CD4-positive, alpha-beta T cell (primary cell): Measurements from ENCODE around the gene DNAJC6. TPM values are rescaled to one million over a fixed set of nuclear protein-coding genes. Genes with fewer than 3 reads are reported as not detected.

Experiments
- ATAC-seq: fragments of 200-7000 bp; cut with Tn5 transposase; one replicate; pipeline ENCODE4 v1.10.0; 2022; ENCODE audit warnings: mild to moderate bottlenecking; ENCODE audit not compliant: poor library complexity
- CTCF ChIA-PET: fragments of 350-600 bp; sonication (Branson Sonifier 250); formaldehyde crosslinking; loops from one replicate; lab custom pipeline; 2021; ENCODE audit warnings: antibody characterized with exemption, inconsistent platforms; lab: Charles Lee
- POLR2A ChIA-PET: fragments of 350-600 bp; sonication (Branson Sonifier 250); formaldehyde crosslinking; loops from one replicate; lab custom pipeline; 2021; ENCODE audit warnings: antibody characterized with exemption, inconsistent platforms; lab: Charles Lee
- DNase-seq, 14 experiments: peaks; one replicate each; pipeline ENCODE4 v3.0.0-alpha.2; 2013 to 2020; ENCODE audit warnings: mixed read lengths in 2 of 14
- H3K27ac ChIP-seq, 2 donors: one replicate each; pipeline versions ENCODE4 v1.5.1 to v1.7.0; 2013; ENCODE audit warnings: low read length in 2 of 2, low read depth in 1 of 2, mild to moderate bottlenecking in 1 of 2
- H3K27me3 ChIP-seq, 2 experiments: 1 replicate in 1 of 2; 2 replicates in 1 of 2; pipeline versions ENCODE4 v1.6.1 to v1.7.0; 2013; ENCODE audit warnings: low read length in 2 of 2, control low read depth in 1 of 2, mild to moderate bottlenecking in 1 of 2, moderate library complexity in 1 of 2; ENCODE audit not compliant: insufficient read depth in 2 of 2, control insufficient read depth in 1 of 2
- H3K36me3 ChIP-seq: one replicate; pipeline ENCODE4 v1.6.1; 2013; ENCODE audit warnings: low read length, control low read depth; ENCODE audit not compliant: insufficient read depth
- H3K4me1 ChIP-seq: one replicate; pipeline ENCODE4 v1.6.1; 2013; ENCODE audit warnings: low read length, control low read depth; ENCODE audit not compliant: insufficient read depth
- H3K4me3 ChIP-seq: one replicate; pipeline ENCODE4 v1.5.1; 2013; ENCODE audit warnings: mild to moderate bottlenecking, low read length, moderate library complexity
- H3K9me3 ChIP-seq, 2 experiments: 1 replicate in 1 of 2; 2 replicates in 1 of 2; pipeline versions ENCODE4 v1.6.1 to v1.7.0; 2013; ENCODE audit warnings: low read length in 2 of 2, mild to moderate bottlenecking in 2 of 2, control low read depth in 1 of 2, moderate library complexity in 1 of 2; ENCODE audit not compliant: control insufficient read depth in 1 of 2, insufficient read depth in 1 of 2
- H3K27ac Mint-ChIP-seq: one replicate; pipeline ENCODE4 v1.8.0; 2020; ENCODE audit warnings: mixed read lengths
- H3K27me3 Mint-ChIP-seq: one replicate; pipeline ENCODE4 v1.8.0; 2021; ENCODE audit warnings: mixed read lengths
- H3K36me3 Mint-ChIP-seq: one replicate; pipeline ENCODE4 v1.8.0; 2021; ENCODE audit warnings: low read depth, mixed read lengths
- H3K4me1 Mint-ChIP-seq: one replicate; pipeline ENCODE4 v1.8.0; 2021; ENCODE audit warnings: low read depth, mixed read lengths
- H3K4me3 Mint-ChIP-seq: one replicate; pipeline ENCODE4 v1.8.0; 2020; ENCODE audit warnings: mild to moderate bottlenecking, mixed read lengths
- H3K9me3 Mint-ChIP-seq: one replicate; pipeline ENCODE4 v1.8.0; 2020; ENCODE audit warnings: mixed read lengths
- intact Hi-C, 2 experiments: fragments of 100-400 bp; cut with DNase I in 1 of 2; cut with micrococcal nuclease in 1 of 2; formaldehyde crosslinking; loops; one replicate each; pipeline versions ENCODE4 v1.15.1 to v1.9.0; 2023 to 2025; cut with DNase I, micrococcal nuclease
- total RNA-seq, 174 experiments: library from RNA in 2 of 174; stranded (reverse) in 2 of 174; gene quantifications; one replicate each; pipeline ENCODE4 v1.2.3 and lab custom pipeline; 2021 to 2026
- TF ChIP-seq, protein P1 (sequence below): fragments of 200-600 bp; IDR thresholded peaks from one replicate; pipeline ENCODE4 v1.8.0; 2022; ENCODE audit warnings: antibody characterized with exemption, mild to moderate bottlenecking

DNAJC6 gene
- total RNA-seq, 2 experiments from 2014 or later, result 2.4 to 2.5 TPM

DNA sequence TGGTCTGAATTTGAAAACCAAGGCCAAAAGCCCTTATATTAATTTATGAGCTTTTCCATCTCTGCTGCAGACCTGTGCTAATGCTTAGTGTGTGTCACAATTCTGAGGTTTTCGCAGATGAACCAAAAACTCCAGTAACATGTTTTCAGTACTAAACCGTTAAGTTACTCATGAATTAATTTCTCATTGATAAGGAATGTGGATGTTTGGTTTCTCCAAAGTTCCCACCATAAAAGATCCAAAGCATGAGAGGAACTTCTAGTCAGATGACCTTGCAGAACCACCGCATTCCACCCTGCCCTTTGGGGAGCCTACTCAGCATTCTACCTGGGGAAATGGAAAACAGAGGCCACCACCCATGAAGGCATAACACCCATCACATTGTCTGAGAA lies 103.6 kb downstream of the DNAJC6 start:
- DNase-seq, result no peak
- intact Hi-C loops, result loop anchor here in 1 of 2 experiments (10.0 kb wide), 1 partner anchor 832 kb away; no protein-coding TSS in a partner anchor
- Histone ChIP-seq H3K27me3 (no peaks in the 10 kb centered on the region), H3K9me3 (no peaks in the 10 kb centered on the region), H3K4me3 (no peak overlapping the region), H3K27ac (no peak overlapping the region), H3K36me3 (no peaks in the 10 kb centered on the region), H3K4me1 (no peaks in the 10 kb centered on the region)
- Mint-ChIP-seq H3K9me3 (no peaks in the 10 kb centered on the region), H3K4me1 (no peaks in the 10 kb centered on the region), H3K36me3 (peaks cover 4% of the 10 kb centered on the region), H3K27ac (no peak overlapping the region), H3K27me3 (peaks cover 19% of the 10 kb centered on the region), H3K4me3 (no peak overlapping the region)
- POLR2A ChIA-PET, result no interaction called here
- CTCF ChIA-PET, result interaction anchor here (0.9 kb wide), 1 partner anchor 10 kb away, joined by 3 read pairs; no protein-coding TSS in a partner anchor
- no peak for ATAC-seq
- TF ChIP-seq, protein P1, sequence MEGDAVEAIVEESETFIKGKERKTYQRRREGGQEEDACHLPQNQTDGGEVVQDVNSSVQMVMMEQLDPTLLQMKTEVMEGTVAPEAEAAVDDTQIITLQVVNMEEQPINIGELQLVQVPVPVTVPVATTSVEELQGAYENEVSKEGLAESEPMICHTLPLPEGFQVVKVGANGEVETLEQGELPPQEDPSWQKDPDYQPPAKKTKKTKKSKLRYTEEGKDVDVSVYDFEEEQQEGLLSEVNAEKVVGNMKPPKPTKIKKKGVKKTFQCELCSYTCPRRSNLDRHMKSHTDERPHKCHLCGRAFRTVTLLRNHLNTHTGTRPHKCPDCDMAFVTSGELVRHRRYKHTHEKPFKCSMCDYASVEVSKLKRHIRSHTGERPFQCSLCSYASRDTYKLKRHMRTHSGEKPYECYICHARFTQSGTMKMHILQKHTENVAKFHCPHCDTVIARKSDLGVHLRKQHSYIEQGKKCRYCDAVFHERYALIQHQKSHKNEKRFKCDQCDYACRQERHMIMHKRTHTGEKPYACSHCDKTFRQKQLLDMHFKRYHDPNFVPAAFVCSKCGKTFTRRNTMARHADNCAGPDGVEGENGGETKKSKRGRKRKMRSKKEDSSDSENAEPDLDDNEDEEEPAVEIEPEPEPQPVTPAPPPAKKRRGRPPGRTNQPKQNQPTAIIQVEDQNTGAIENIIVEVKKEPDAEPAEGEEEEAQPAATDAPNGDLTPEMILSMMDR, result no peak

DNA sequence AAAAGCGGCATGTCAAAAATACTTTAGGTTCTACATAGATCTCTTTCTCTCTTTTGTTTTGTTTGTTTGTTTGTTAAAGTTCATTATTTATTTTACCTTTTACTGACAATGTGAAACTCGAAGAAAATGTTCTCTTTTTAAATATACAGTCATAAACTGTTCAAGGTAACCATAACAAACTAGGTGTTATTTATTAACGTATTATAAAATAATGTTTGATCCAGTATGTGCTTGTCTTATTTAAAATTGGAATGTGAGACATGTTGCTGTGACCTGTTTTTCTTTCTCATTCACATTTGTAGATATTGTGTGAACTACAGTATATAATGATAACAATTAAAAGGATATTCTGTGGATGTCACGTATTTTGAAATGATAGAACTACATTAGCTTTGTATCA lies 105.2 kb downstream of the DNAJC6 start:
- H3K27ac Mint-ChIP-seq, result no peak overlapping the region
- intact Hi-C loops, result loop anchor here in 1 of 2 experiments (10.0 kb wide), 1 partner anchor 830 kb away; no protein-coding TSS in a partner anchor
- ATAC-seq (no peak), DNase-seq (no peak)
- Histone ChIP-seq H3K36me3 (no peaks in the 10 kb centered on the region), H3K27me3 (no peaks in the 10 kb centered on the region), H3K4me3 (no peak overlapping the region), H3K27ac (no peak overlapping the region), H3K9me3 (no peaks in the 10 kb centered on the region), H3K4me1 (peaks cover 6% of the 10 kb centered on the region)
- no peaks in the 10 kb centered on the region for H3K9me3 Mint-ChIP-seq
- ChIA-PET POLR2A (no interaction called here), CTCF (no interaction called here)
- H3K36me3 Mint-ChIP-seq, result peaks cover 5% of the 10 kb centered on the region
- H3K27me3 Mint-ChIP-seq, result peaks cover 19% of the 10 kb centered on the region
- peaks cover 10% of the 10 kb centered on the region for H3K4me1 Mint-ChIP-seq
- TF ChIP-seq, protein P1, result no peak
- no peak overlapping the region for H3K4me3 Mint-ChIP-seq

DNA sequence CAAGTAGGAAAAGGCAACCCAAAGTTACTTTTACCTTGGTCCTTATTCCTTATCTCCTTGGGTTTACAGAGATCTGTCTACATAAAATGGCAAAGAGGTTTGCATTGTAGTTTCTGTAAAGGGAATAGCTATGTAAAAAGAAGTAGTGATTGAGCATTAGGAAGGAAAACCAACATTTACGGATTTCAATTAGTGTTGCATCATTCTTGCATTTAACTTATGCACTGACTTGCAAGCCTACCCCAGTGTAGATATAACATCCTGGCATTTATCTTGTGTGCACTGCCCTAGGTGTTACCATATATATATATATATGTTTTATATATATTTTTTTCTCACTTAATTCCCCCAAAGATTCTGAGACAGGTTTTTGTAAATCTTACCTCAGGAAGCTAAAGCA lies 107.4 kb downstream of the DNAJC6 start:
- H3K27ac ChIP-seq, result no peak overlapping the region
- ATAC-seq (no peak), DNase-seq (no peak)
- H3K4me3 Mint-ChIP-seq, result no peak overlapping the region
- peaks cover 8% of the 10 kb centered on the region for H3K36me3 Mint-ChIP-seq
- H3K4me1 Mint-ChIP-seq, result peaks cover 18% of the 10 kb centered on the region
- no peaks in the 10 kb centered on the region for H3K27me3 ChIP-seq
- POLR2A ChIA-PET, result interaction anchor here (0.6 kb wide), 1 partner anchor 13 kb away, joined by 3 read pairs; no protein-coding TSS in a partner anchor
- H3K4me1 ChIP-seq, result peaks cover 15% of the 10 kb centered on the region
- no peak overlapping the region for H3K27ac Mint-ChIP-seq
- H3K4me3 ChIP-seq, result no peak overlapping the region
- no peaks in the 10 kb centered on the region for H3K36me3 ChIP-seq
- H3K9me3 Mint-ChIP-seq, result no peaks in the 10 kb centered on the region
- intact Hi-C loops, result loop anchor here (5.0 to 10.0 kb wide), 2 partner anchors 539 to 828 kb away; no protein-coding TSS in a partner anchor
- peaks cover 8% of the 10 kb centered on the region for H3K27me3 Mint-ChIP-seq
- CTCF ChIA-PET, result interaction anchor here (1.9 kb wide), 1 partner anchor 162 kb away, joined by 4 read pairs; no protein-coding TSS in a partner anchor
- no peaks in the 10 kb centered on the region for H3K9me3 ChIP-seq
- TF ChIP-seq, protein P1, result no peak
